Body of pancreas (tissue), 4 donors: ENCODE measurements around the gene SH3BP4. TPM values are rescaled to one million over a fixed set of nuclear protein-coding genes. Genes with fewer than 3 reads are reported as not detected.

ENCODE experiments used
- ATAC-seq: fragments of 150-250 bp; one replicate; pipeline ENCODE4 v1.9.1; 2016
- DNase-seq, 4 donors: peaks; one replicate each; pipeline ENCODE4 v3.0.0-alpha.2; 2019
- H3K27ac ChIP-seq, 4 donors: fragments of 200-600 bp; sonication (generic); 1 replicate in 3 of 4; 2 replicates in 1 of 4; pipeline versions ENCODE4 v1.5.1 to v1.6.1; 2016 to 2019; ENCODE audit warnings: mild to moderate bottlenecking in 1 of 4, mixed read lengths in 1 of 4, moderate library complexity in 1 of 4
- H3K27me3 ChIP-seq, 2 donors: fragments of 200-600 bp; sonication (generic); one replicate each; pipeline ENCODE4 v1.6.0; 2016; ENCODE audit warnings: mild to moderate bottlenecking in 1 of 2
- H3K36me3 ChIP-seq, 2 donors: fragments of 200-600 bp; sonication (generic); replicated peaks in 1 of 2; 2 replicates each; pipeline ENCODE4 v1.5.1; 2016; ENCODE audit warnings: low read depth in 2 of 2; ENCODE audit not compliant: insufficient read depth in 1 of 2
- H3K4me1 ChIP-seq: fragments of 200-600 bp; sonication (generic); one replicate; pipeline ENCODE4 v1.6.0; 2016
- H3K4me3 ChIP-seq, 2 donors: fragments of 200-600 bp; sonication (generic); 1 replicate in 1 of 2; 2 replicates in 1 of 2; pipeline ENCODE4 v1.5.1; 2016 to 2019
- H3K9me3 ChIP-seq, 3 donors: fragments of 200-600 bp; sonication (generic); 1 replicate in 2 of 3; 2 replicates in 1 of 3; pipeline ENCODE4 v1.5.1; 2016
- CTCF ChIP-seq, 7 experiments: fragments of 450-650 bp in 4 of 7; fragments of 200-600 bp in 3 of 7; sonication (generic) in 3 of 7; IDR thresholded peaks; one replicate each; pipeline ENCODE4 v1.5.1; 2016 to 2019; ENCODE audit warnings: antibody characterized with exemption in 7 of 7
- POLR2A ChIP-seq, 3 donors: fragments of 450-650 bp; IDR thresholded peaks; one replicate each; pipeline ENCODE4 v1.6.1; 2016; ENCODE audit warnings: antibody characterized with exemption in 3 of 3, mild to moderate bottlenecking in 2 of 3
- WGBS, 2 donors: methylation state at CpG; one replicate each; pipeline ENCODE4 v1.1.5; 2017; 5-methylcytosine and 5-hydroxymethylcytosine counted together
- intact Hi-C: fragments of 100-400 bp; cut with DNase I; formaldehyde crosslinking; loops from one replicate; pipeline ENCODE4 v1.15.1; 2023
- total RNA-seq, 2 donors: library from RNA; depleted of rRNA; stranded (reverse); fragments of >200 nt; gene quantifications; one replicate each; pipeline ENCODE4 v1.1.0, GENCODE V29; 2016

Gene SH3BP4
- total RNA-seq, 2 donors from 2014 or later: 62.6 to 71.9 TPM

- intact Hi-C loops: no loop called here
- ATAC-seq: no peak
- Histone ChIP-seq H3K4me3 (no peak overlapping the region), H3K36me3 (no peaks in the 10 kb centered on the region), H3K9me3 (no peaks in the 10 kb centered on the region), H3K27me3 (no peaks in the 10 kb centered on the region), H3K4me1 (peaks cover 19% of the 10 kb centered on the region), H3K27ac (no peak overlapping the region)
- 89 to 94% methylated on average over 7 of the region's 7 CpGs for WGBS, 2 donors
- TF ChIP-seq POLR2A (IDR thresholded peaks at IDR 0.05) (no peak), CTCF (IDR thresholded peaks at IDR 0.05) (no peak)
- DNase-seq: peak in 1 of 4 donors; percentile 4
Measured at GRCh38 chr2:234950435-234950729, 1.4 kb upstream of the SH3BP4 start.

GRCh38 chr2:234950730-234951663 lies 820 bp upstream of the SH3BP4 start:
- DNase-seq (no peak), ATAC-seq (peak; percentile 0)
- Histone ChIP-seq H3K9me3 (no peaks in the 10 kb centered on the region), H3K36me3 (no peaks in the 10 kb centered on the region), H3K4me1 (peaks cover 26% of the 10 kb centered on the region), H3K27ac (peak overlapping the region; percentile 73 to 93 (median 80)), H3K4me3 (peak overlapping the region; percentile 50 to 55), H3K27me3 (no peaks in the 10 kb centered on the region)
- no peak for TF ChIP-seq POLR2A (IDR thresholded peaks at IDR 0.05)
- no peak for TF ChIP-seq CTCF (IDR thresholded peaks at IDR 0.05)
- intact Hi-C loops: no loop called here
- WGBS, 2 donors: 24 to 42% methylated on average over 39 to 59 of the region's 59 CpGs

GRCh38 chr2:234952270-234953115 lies 676 bp downstream of the SH3BP4 start:
- Histone ChIP-seq H3K4me3 (peak overlapping the region; percentile 63 to 70), H3K27ac (peak overlapping the region; percentile 93 to 99 (median 94)), H3K27me3 (no peaks in the 10 kb centered on the region), H3K36me3 (no peaks in the 10 kb centered on the region), H3K9me3 (no peaks in the 10 kb centered on the region), H3K4me1 (peaks cover 40% of the 10 kb centered on the region)
- TF ChIP-seq POLR2A (IDR thresholded peaks at IDR 0.05): peak in 2 of 3 donors; percentile 20 to 22
- no peak for TF ChIP-seq CTCF (IDR thresholded peaks at IDR 0.05)
- DNase-seq (peak; percentile 24 to 53 (median 48)), ATAC-seq (peak; percentile 19)
- WGBS, 2 donors: 0% methylated on average over 5 to 74 of the region's 102 CpGs
- intact Hi-C loops: no loop called here

- TF ChIP-seq POLR2A (IDR thresholded peaks at IDR 0.05): peak in 2 of 3 donors; percentile 67 to 69
- TF ChIP-seq CTCF (IDR thresholded peaks at IDR 0.05): no peak
- DNase-seq (peak; percentile 53 to 70 (median 65)), ATAC-seq (peak; percentile 34)
- Histone ChIP-seq H3K4me1 (peaks cover 49% of the 10 kb centered on the region), H3K4me3 (peak overlapping the region; percentile 63 to 70), H3K36me3 (no peaks in the 10 kb centered on the region), H3K27me3 (no peaks in the 10 kb centered on the region), H3K27ac (peak overlapping the region; percentile 93 to 99 (median 94)), H3K9me3 (no peaks in the 10 kb centered on the region)
- 7 to 8% methylated on average over 18 to 20 of the region's 20 CpGs for WGBS, 2 donors
- intact Hi-C loops: no loop called here
Measured at GRCh38 chr2:234953116-234954031, 1.6 kb downstream of the SH3BP4 start.
